HG03565 (cell line): ENCODE results near the gene SEMA3B.

Experiments
- ATAC-seq: cut with Tn5 transposase; IDR thresholded peaks from one replicate; pipeline ENCODE4 v1.9.1; 2021; ENCODE audit warnings: mild to moderate bottlenecking, moderate library complexity; ENCODE audit not compliant: unreplicated experiment

Gene SEMA3B

GRCh38 chr3:50327129-50327528, 58.2 kb downstream of the SEMA3B start:
- ATAC-seq: no peak
